ENCODE data around the gene SYNE2.

Gene SYNE2

DNA sequence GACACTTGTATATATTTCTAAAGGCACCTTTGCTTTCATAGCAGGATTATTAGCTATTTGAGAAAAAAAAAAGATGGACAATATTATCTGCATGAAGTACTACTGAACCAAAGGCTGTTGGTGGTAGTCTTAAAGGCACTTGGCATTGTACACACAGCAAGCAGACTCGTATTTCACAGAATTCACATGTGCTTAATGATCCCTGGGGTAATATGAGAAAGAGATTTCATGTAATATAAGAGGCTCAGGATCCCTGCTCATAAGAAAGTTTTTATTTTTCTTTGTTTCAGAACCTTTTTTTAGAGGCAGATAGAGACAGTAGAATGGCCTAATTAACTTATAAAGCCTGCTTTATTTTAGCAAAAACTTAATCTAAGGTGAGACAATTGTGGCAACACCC is 59.5 kb downstream of the SYNE2 start:
- no peak for TF ChIP-seq CTCF (IDR thresholded peaks at IDR 0.05)

DNA sequence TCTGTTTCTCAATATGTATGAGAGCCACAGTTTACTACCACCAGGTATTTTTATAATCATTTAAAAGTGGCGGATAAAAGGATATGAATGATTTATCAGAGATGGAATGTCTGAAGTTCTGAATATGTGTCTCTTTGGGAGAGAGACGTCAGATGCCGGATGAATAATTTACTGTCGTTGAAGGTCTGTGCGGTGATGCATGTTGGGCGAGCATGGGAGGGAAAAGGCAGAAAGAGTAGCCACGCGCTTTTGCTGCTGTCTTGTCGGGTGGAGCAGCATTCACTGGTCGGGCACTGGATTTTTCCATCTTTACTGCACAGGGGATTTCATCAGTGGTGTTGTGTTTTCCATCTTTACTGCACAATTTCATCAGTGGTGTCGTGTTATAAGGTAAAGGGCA is 65.6 kb downstream of the SYNE2 start:
- no peak for TF ChIP-seq CTCF (IDR thresholded peaks at IDR 0.05)
- Histone ChIP-seq H3K4me3 (ENCODE audit: low read depth in 1 of 2, low read length in 1 of 2) (no peak overlapping the region), H3K4me1 (ENCODE audit: control insufficient read depth in 1 of 2, insufficient read depth in 1 of 2, low read depth in 1 of 2, low read length in 1 of 2) (peaks cover 0 to 3% of the 10 kb centered on the region in 2 experiments)

More for the DNA sequence above, 59.5 kb downstream of the SYNE2 start:
- Histone ChIP-seq H3K27me3 (peaks cover 44% of the 10 kb centered on the region), H3K4me3 (ENCODE audit: low read depth in 1 of 2, low read length in 1 of 2) (no peak overlapping the region), H3K27ac (no peak overlapping the region), H3K36me3 (peaks cover 10% of the 10 kb centered on the region), H3K4me1 (ENCODE audit: control insufficient read depth in 1 of 2, insufficient read depth in 1 of 2, low read depth in 1 of 2, low read length in 1 of 2) (no peaks in the 10 kb centered on the region), H3K9me3 (no peaks in the 10 kb centered on the region)

DNA sequence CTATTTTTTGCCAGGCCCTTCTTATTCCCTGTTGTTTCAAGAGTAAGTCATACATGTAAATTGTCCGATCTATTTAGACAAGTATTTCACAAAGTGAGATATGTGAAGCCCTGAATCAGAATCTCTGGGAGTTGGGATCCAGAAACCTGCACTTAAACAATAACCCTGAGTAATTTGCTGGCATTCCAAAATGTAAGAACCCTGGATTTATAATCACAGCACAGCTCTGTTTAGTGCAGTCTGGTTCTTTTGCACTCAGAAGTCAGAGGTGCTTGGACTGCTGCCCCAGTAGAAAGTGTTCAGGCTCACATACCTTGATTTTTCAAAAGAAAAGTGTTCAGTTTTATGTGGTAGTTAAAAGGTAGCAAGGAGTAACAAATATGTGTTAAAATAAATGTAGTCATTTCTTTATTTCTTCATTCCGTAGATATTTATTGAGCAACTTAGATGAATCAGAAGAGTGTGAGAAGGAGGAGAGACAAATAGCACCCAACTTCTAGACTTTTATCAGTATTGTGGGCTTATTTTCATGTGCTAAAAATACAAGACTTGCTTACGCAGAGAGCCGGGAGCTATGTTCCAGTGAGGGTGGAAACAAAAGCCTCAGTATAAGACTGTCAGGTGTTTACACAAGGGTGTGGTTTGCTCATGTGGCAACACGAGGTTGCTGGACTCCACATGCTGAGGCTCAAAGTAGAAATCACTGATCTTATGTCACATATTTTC is 70.1 kb downstream of the SYNE2 start:
- Histone ChIP-seq H3K9me3 (no peaks in the 10 kb centered on the region), H3K27ac (no peak overlapping the region), H3K36me3 (no peaks in the 10 kb centered on the region), H3K4me3 (ENCODE audit: low read depth in 1 of 2, low read length in 1 of 2) (no peak overlapping the region), H3K4me1 (ENCODE audit: control insufficient read depth in 1 of 2, insufficient read depth in 1 of 2, low read depth in 1 of 2, low read length in 1 of 2) (peaks cover 0 to 3% of the 10 kb centered on the region in 2 experiments), H3K27me3 (no peaks in the 10 kb centered on the region)
- TF ChIP-seq CTCF (IDR thresholded peaks at IDR 0.05): no peak

More for the DNA sequence above, 65.6 kb downstream of the SYNE2 start:
- no peaks in the 10 kb centered on the region for H3K36me3 ChIP-seq
- H3K9me3 ChIP-seq: no peaks in the 10 kb centered on the region
- H3K27me3 ChIP-seq: peaks cover 17% of the 10 kb centered on the region
- no peak overlapping the region for H3K27ac ChIP-seq

DNA sequence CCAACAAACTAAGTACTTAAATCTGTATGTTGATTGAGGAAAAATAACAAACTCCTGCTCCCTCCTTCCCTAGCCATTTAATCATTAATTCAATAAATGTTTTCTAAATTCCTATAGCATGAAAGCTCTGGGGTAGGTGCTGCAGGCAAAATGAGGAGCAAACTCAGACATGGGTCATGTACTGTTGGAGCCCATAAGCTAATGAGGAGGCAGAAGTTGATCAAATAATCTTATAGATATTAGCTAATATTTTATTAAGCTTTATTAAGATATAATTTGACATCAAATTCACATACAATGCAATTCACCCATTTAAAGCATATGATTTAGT is 70.6 kb downstream of the SYNE2 start:
- H3K4me3 ChIP-seq (ENCODE audit: low read depth in 1 of 2, low read length in 1 of 2): no peak overlapping the region
- no peaks in the 10 kb centered on the region for H3K36me3 ChIP-seq
- H3K9me3 ChIP-seq: no peaks in the 10 kb centered on the region
- H3K27me3 ChIP-seq: no peaks in the 10 kb centered on the region
- H3K4me1 ChIP-seq (ENCODE audit: control insufficient read depth in 1 of 2, insufficient read depth in 1 of 2, low read depth in 1 of 2, low read length in 1 of 2): peaks cover 0 to 3% of the 10 kb centered on the region in 2 experiments
- H3K27ac ChIP-seq: no peak overlapping the region
- no peak for TF ChIP-seq CTCF (IDR thresholded peaks at IDR 0.05)

DNA sequence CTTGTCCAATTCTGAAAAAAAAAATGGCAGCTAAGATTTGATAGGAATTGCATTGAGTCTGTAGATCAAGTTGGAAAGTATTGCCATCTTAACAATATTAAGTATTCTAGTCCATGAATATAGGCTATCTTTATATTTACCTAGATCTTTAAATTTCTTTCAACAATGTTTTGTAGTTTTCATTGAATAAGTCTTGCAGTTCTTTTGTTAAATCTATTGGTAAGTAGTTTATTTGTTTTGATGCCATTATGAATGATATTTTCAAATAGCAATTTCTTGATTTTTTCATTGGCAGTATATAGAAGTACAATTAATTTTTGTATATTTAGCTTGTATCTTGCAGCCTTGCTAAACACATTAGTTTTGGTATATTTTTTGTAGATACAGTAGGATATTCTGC is 71.6 kb downstream of the SYNE2 start:
- no peaks in the 10 kb centered on the region for H3K9me3 ChIP-seq
- peaks cover 0 to 3% of the 10 kb centered on the region in 2 experiments for H3K4me1 ChIP-seq (ENCODE audit: control insufficient read depth in 1 of 2, insufficient read depth in 1 of 2, low read depth in 1 of 2, low read length in 1 of 2)
- no peaks in the 10 kb centered on the region for H3K36me3 ChIP-seq
- TF ChIP-seq CTCF (IDR thresholded peaks at IDR 0.05): no peak
- H3K27me3 ChIP-seq: no peaks in the 10 kb centered on the region
- no peak overlapping the region for H3K27ac ChIP-seq
- no peak overlapping the region for H3K4me3 ChIP-seq (ENCODE audit: low read depth in 1 of 2, low read length in 1 of 2)
